GM21576 (cell line): ENCODE measurements around the gene REELD1.
A peak's percentile ranks its signal among the peaks of the same experiment; 100 is the strongest.

Experiments
- ATAC-seq: cut with Tn5 transposase; IDR thresholded peaks from one replicate; pipeline ENCODE4 v1.9.1; 2021; ENCODE audit warnings: mild to moderate bottlenecking, moderate library complexity; ENCODE audit not compliant: unreplicated experiment

REELD1 gene

DNA sequence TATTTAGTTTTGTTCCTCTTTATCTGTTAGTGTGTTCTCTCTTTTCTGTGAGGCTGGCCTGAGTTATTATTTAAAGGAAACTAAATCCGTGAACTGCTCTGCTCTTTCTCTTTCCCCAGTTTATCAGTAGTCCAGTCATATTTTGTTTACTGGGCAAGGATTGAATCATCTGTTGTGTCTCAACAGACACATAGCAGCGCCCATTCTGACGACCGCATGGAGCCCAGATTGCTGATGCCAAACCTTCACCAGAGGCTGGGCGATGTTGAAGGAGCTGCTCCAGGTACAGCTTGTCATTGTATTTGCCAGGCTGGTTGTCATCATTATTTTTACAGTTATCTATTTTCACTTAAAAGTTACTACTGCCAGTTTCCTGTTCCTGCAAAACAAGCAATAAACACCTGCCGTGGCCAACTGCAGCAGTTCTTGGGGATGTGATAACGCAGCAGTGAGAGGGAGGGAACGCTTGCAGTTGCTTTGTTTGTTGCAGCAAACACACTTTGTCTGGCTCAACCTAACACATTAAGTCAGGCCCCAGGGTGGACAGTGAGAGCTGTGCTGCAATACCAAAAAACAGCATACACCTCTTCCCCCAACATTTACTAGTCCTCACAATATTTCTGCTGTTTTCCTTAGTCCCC lies 10.1 kb downstream of the REELD1 start:
- no peak for ATAC-seq

DNA sequence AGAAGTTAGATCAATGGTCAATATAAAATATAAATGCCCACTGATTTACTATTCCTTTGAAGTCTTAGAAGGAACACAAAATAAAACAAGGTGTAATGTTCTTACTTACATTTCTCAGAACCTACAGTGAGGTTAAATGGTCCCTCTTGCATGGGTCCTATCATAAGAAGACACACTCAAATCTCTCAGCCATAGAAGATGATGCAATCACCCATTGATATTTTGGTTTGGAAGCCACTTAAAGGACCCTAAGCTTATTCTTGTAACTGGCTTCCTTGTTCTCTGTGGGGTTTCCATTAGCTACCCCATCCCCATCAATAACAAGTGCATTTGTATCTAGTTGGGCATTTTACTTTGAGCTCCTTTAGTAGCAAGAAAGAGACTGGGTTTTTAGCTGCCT lies 15.1 kb downstream of the REELD1 start:
- ATAC-seq: no peak

GRCh38 chr4:146232131-146232722 lies 17.9 kb downstream of the REELD1 start:
- ATAC-seq: no peak

DNA sequence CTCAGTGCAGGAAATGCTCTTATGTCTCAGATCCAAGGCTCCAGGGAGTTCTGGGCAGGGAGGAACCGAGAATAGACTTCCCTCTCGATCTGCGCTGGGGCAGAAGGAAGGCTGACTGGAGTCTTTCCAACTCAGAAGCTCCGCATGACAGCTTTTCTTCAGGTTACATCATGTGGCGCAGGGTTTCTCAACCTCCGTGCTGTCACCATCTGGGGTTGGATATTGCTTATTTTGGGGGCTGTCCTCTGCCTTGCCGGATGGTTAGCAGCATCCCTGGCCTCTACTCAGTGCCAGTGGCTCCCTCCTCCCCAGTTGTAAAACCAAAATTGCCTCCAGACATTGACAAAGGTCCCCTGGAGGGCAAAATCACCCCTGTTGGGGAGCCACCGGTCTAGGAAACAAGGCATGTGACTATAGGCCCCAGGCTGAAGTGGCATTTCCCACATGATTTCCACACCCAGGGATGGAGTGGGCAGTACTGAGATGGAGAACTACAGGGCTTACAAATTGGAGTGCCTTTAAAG lies 21.4 kb downstream of the REELD1 start:
- ATAC-seq: no peak

DNA sequence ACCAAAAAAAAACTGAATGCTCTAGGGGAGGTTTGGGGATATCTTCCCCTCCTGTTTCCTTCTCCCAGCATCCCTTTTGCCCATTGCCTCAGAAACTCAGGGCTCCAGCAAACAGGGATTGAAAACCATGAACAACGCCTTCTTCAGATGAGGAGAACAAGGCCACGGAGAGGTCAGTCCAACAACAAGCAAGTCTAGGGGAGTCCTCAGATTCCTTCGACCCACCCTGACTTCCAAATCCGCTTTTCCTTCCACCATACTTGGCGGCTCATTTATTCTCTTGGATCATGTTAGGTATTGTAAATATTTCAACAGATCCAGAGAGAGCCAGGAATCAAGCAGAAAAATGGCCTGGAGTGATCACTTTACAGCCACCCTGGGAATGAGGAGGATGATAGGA lies 21.9 kb downstream of the REELD1 start:
- no peak for ATAC-seq

GRCh38 chr4:146237092-146237491 lies 22.8 kb downstream of the REELD1 start:
- ATAC-seq: no peak

DNA sequence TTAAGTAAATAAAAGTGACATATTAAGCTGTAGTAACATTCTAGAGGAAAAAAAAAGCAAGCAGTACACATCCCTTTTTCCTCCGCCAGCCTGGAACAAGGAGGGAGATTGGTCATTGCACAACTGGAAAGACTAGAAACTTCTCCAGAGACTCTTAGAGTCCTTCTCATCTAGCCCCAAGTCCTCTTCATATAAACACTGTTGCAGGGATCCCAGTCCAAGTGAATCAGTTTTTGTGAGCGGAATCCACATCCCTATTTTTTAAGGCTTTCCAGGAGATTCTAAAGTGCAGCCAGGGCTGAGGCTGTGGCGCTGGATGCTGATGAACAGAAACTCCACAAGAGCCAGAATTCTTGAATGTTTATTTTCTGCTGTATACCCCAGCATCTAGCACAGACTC lies 23.8 kb downstream of the REELD1 start:
- ATAC-seq: no peak

- peak; percentile 84 for ATAC-seq
Measured at GRCh38 chr4:146243141-146243882, 29.0 kb downstream of the REELD1 start.

GRCh38 chr4:146243883-146244277 lies 29.5 kb downstream of the REELD1 start:
- no peak for ATAC-seq

DNA sequence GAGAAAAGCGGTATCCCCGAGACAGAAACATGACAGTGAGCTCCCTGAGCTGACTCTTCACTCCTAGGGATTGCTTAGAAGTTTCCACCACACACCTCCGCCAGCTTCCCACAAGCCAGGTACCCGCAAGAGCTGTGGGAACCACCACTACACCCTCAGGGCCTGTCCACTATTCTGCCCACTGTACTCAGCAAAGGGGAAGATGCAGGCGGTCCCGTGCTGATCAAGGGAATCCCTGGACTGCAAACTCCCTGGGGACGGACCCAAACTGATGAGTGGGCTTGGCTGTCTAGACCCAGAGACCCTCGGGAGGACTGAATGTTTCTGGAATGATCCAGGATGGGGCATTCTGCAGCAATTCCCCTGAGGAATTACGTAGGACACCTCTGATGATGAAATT lies 30.2 kb downstream of the REELD1 start:
- no peak for ATAC-seq

DNA sequence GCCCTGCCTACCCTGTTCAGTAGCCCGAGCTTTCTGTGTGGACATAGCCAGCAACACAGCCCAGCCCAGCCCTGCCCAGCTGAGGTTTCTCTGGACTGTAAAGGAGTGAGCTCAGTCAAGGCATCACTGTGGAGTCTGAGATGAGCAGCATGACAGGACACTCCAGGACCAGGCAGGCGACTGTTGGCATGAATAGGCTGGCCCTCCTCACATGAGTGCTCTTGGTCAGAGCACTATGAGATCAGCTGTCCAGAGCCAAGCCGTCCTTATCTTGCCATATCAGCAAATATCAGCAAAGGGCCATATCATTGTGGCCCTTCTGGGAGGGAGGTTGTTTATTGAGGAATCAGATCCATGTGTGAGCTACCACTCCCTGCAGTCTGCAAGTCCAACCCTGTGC lies 30.9 kb downstream of the REELD1 start:
- ATAC-seq: no peak

DNA sequence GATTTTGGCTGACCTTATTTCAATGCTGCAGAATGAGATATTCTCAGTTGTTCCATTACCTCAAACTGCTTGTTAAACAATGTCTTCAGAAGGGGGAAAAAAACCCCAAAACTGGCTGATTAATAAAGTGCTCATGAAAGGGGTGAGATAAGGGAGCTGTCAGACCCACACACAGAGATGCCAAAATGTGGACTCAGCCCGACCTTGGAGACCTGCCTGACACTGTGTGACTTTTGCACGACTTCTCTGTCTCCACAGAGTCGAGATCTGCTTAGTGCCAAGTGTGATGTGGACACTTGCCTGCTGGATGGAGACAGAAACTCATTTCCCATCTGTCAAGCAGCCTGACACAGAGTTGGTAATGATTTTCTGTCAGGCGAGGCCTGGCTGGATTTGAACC lies 31.5 kb downstream of the REELD1 start:
- no peak for ATAC-seq

- no peak for ATAC-seq
Measured at GRCh38 chr4:146246381-146246780, 32.0 kb downstream of the REELD1 start.

DNA sequence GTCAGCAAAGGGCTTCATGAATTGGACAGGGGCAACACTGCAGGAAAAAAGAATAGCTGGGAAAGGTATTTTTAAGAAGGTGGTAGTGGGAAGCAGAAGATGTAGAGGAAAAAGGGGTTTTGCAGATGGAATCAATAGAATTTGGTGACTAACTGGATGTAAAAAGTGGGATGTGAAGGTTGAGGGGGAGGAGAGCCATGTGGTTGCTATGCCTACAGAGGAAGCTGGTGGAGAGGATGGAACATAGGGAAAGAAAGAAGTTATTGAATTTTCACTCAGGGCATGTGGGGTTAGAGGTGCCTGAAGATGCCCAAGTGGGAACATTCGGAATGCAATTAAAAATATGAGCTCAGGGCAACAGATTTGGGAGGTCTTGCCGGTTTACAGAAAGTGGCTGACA lies 33.0 kb downstream of the REELD1 start:
- ATAC-seq: no peak

DNA sequence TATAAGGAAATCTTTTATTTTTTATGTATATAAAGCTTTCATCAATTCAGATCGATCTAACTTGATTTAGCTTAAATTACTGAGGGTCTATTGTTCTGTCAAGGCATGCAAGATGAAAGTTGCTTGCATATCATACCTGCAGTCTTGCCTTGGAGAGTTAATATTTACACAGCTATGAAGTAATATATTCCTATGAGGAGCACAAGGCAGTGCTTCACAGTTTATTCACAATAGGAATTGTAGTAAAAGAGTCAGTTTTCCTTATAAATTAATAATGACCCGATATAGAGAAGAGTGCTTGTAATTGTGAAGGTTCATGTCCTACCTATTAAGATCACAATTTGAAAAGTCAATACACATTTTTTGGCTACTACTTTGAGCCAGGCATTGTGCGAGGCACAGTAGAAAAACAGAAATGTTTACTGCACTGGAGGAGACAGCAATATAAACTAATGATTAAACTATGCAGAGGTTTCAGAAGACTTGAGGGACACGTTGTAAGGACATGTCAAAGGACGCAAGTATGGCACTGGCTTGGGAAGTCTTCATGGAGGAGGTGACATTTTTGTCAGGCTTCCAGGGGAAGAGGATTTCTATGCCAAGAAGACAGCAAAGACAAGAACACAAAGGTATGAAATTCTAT lies 38.8 kb downstream of the REELD1 start:
- ATAC-seq: no peak

- ATAC-seq: no peak
Measured at GRCh38 chr4:146255463-146255862, 41.1 kb downstream of the REELD1 start.

DNA sequence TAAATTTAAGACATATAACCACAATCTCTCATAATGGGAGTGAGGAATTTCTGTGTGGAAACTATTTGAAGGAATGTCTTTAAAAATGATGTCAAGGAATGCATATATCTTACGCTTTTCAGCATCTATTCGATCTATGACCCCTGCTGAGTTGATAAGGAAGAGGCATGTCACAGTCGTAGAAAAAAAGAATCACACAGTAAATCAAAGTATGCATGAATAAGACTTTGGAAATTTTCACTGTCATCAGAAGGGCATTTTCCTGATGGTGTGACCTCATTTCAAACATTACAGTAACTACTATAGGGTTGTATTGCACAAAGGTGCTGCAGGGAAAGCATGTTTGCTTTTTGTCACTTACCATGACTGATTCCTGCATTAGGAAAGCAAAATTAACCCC lies 41.5 kb downstream of the REELD1 start:
- no peak for ATAC-seq

- no peak for ATAC-seq
Measured at GRCh38 chr4:146256328-146256727, 42.0 kb downstream of the REELD1 start.

DNA sequence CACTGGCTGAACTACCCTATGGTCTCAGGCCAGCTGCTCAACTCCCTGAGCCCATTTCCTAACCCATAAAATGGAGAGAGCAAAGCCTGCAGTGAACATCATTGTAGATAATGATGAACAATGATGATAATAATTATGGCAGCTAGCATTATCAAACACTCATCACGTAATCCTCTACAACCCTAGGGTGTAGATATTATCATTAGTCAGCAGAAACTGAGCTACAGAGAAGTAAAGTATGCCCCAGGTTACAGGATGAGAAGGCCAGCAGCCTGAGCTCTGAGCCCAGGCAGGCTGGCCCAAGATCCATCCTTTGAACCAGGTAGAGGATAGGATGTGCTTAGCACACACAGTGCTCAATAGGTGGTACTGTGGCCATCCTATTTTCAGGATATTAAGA lies 43.2 kb downstream of the REELD1 start:
- ATAC-seq: no peak

- ATAC-seq: no peak
Measured at GRCh38 chr4:146260521-146260920, 46.2 kb downstream of the REELD1 start.

GRCh38 chr4:146261041-146261440 lies 46.7 kb downstream of the REELD1 start:
- no peak for ATAC-seq

DNA sequence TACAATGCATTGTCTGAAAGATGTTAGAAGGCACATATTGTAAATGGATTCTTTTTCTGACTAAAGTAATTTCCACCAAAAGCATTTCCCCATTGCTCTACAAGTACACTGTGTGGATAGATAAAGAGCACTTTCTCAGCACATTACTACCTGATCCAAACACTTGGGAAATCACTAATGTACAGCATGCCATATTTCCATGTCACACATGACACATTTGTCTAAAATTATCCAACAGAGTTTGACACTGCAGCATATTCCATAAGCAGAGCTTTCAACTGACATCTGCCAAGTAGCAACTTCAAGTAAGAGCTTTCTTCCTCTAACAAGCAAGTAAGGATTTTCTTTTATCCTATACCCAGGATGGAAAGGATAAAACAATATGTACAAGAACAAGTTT lies 49.5 kb downstream of the REELD1 start:
- ATAC-seq: no peak
